ENCODE measurements around the gene MRFAP1L1.

MRFAP1L1 gene

GRCh38 chr4:6694177-6694901, 15.3 kb downstream of the MRFAP1L1 start:
- TF ChIP-seq, protein P1, sequence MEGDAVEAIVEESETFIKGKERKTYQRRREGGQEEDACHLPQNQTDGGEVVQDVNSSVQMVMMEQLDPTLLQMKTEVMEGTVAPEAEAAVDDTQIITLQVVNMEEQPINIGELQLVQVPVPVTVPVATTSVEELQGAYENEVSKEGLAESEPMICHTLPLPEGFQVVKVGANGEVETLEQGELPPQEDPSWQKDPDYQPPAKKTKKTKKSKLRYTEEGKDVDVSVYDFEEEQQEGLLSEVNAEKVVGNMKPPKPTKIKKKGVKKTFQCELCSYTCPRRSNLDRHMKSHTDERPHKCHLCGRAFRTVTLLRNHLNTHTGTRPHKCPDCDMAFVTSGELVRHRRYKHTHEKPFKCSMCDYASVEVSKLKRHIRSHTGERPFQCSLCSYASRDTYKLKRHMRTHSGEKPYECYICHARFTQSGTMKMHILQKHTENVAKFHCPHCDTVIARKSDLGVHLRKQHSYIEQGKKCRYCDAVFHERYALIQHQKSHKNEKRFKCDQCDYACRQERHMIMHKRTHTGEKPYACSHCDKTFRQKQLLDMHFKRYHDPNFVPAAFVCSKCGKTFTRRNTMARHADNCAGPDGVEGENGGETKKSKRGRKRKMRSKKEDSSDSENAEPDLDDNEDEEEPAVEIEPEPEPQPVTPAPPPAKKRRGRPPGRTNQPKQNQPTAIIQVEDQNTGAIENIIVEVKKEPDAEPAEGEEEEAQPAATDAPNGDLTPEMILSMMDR (IDR thresholded peaks at IDR 0.05; ENCODE audit: low read depth, low read length, missing control alignments) = no peak

GRCh38 chr4:6693231-6694176, 16.2 kb downstream of the MRFAP1L1 start, which contains the start of gene S100P:
TSS of gene S100P (plus strand) at chr4:6693878. CDS start at chr4:6693933, 55 bp downstream.
- no peak within 1 kb of the TSS for H3K4me3 ChIP-seq (ENCODE audit: low read depth, low read length)

More at GRCh38 chr4:6694177-6694901, 15.3 kb downstream of the MRFAP1L1 start:
- no peak for DNase-seq (ENCODE audit: low read depth)
- no peak overlapping the region for H3K4me3 ChIP-seq (ENCODE audit: low read depth, low read length)

DNA sequence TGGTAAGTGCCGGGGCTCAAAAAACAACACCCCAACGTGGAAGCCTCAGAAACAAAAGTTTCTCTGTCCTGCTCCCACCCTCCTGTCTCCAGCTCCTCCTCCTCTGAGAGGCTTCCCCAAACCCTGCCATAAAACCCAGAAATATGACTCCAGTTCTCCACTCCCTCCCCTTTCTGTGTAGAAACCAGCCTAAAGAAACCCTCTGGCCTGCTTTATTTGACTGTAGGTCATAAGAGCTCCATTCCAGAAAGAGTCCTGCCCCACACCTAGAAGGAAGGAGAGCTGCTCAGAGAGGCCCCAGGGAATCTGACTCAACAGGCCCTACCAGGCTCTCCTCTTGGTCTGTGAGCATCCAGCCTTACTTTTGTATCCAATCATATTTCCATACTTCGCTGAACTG, 16.9 kb downstream of the MRFAP1L1 start:
- DNase-seq (ENCODE audit: low read depth) = no peak
- TF ChIP-seq, protein P1 (IDR thresholded peaks at IDR 0.05; ENCODE audit: low read depth, low read length, missing control alignments) = no peak
- H3K4me3 ChIP-seq (ENCODE audit: low read depth, low read length) = no peak overlapping the region

More at GRCh38 chr4:6693231-6694176, 16.2 kb downstream of the MRFAP1L1 start, which contains the start of gene S100P:
- no peak for DNase-seq (ENCODE audit: low read depth)
- TF ChIP-seq, protein P1 (IDR thresholded peaks at IDR 0.05; ENCODE audit: low read depth, low read length, missing control alignments) = no peak

DNA sequence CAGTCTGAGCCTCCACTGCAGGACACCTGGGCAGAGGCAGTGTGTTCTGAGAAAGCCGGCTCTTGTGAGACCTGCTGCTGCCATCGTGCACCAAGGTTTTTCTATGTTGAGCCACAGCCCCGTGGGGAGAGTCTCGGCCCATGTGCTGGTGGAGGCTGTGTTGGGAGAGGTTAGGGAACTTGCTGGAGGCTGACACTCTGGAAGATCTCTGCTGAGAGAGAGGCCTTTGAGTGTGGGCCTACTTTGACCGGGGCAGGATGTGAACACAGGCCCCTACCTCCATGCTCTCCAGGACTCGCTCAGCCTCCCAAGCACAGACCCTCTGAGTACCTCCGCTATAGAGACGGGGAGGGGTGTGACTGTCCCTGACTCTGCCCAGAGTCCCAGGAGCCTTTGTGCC, 17.3 kb downstream of the MRFAP1L1 start:
- H3K4me3 ChIP-seq (ENCODE audit: low read depth, low read length) = no peak overlapping the region
- TF ChIP-seq, protein P1 (IDR thresholded peaks at IDR 0.05; ENCODE audit: low read depth, low read length, missing control alignments) = no peak
- DNase-seq (ENCODE audit: low read depth) = no peak

DNA sequence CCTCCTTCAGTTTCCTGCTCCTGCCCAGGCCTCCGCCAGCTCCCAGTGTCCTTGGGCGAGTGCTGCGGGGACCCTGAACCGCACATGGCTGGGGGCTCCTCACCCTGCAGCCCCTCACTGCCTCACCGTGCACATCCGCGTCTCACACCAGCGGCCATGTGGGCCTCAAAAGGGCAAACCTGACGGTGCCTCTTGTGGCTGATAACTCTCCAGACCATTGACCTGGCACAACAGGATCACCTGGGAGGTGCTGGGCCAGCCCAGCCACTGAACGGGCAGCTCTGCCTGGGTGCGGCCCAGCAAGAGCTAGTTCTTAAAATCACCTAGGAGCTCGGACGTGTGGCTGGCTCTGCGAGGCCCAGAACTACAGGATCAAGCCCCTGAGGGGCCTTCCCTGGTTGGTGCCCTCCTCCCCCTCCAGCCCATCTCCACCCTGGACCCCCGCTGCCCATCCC, 20.1 kb downstream of the MRFAP1L1 start:
- TF ChIP-seq, protein P1 (IDR thresholded peaks at IDR 0.05; ENCODE audit: low read depth, low read length, missing control alignments) = no peak
- H3K4me3 ChIP-seq (ENCODE audit: low read depth, low read length) = no peak overlapping the region
- no peak for DNase-seq (ENCODE audit: low read depth)

- TF ChIP-seq, protein P1 (IDR thresholded peaks at IDR 0.05; ENCODE audit: low read depth, low read length, missing control alignments) = no peak
- H3K4me3 ChIP-seq (ENCODE audit: low read depth, low read length) = no peak overlapping the region
- DNase-seq (ENCODE audit: low read depth) = no peak
Observed at GRCh38 chr4:6688879-6689505, 20.7 kb downstream of the MRFAP1L1 start.
